H1 (cell line): ENCODE results near the gene PLK5. TPM values are rescaled to one million over a fixed set of nuclear protein-coding genes. Genes with fewer than 3 reads are reported as not detected.

Experiments used
- CHD1 ChIP-seq: IDR thresholded peaks from 2 replicates; pipeline ENCODE4 v1.6.1; 2012; ENCODE audit warnings: low read depth, low read length, improper control_type of control experiment
- CHD2 ChIP-seq: IDR thresholded peaks from 2 replicates; pipeline ENCODE4 v1.6.1; 2012; ENCODE audit warnings: low read length, improper control_type of control experiment
- CHD7 ChIP-seq: fragments of 300-600 bp; sonication (generic); IDR thresholded peaks from 2 replicates; pipeline ENCODE4 v1.7.1; 2012; ENCODE audit warnings: low read length, moderate library complexity, mild to moderate bottlenecking, inconsistent platforms; ENCODE audit not compliant: insufficient replicate concordance
- HDAC2 ChIP-seq, 2 experiments: fragments of 300-600 bp in 1 of 2; sonication (generic) in 1 of 2; IDR thresholded peaks; 2 replicates each; pipeline ENCODE4 v1.6.1; 2011 to 2012; ENCODE audit warnings: low read depth in 2 of 2, low read length in 2 of 2, mild to moderate bottlenecking in 2 of 2, moderate library complexity in 2 of 2, borderline replicate concordance in 1 of 2, inconsistent platforms in 1 of 2
- MAFK ChIP-seq: IDR thresholded peaks from 2 replicates; pipeline ENCODE4 v1.6.1; 2012; ENCODE audit warnings: low read depth, mild to moderate bottlenecking, improper control_type of control experiment, low read length
- SAP30 ChIP-seq: fragments of 300-600 bp; sonication (generic); IDR thresholded peaks from 2 replicates; pipeline ENCODE4 v1.7.1; 2012; ENCODE audit warnings: low read length, moderate library complexity, mild to moderate bottlenecking, inconsistent platforms; ENCODE audit not compliant: insufficient read depth, insufficient replicate concordance
- SIN3A ChIP-seq, 2 experiments: IDR thresholded peaks in 1 of 2; conservative IDR thresholded peaks in 1 of 2; 2 replicates each; pipeline ENCODE4 v1.6.1; 2011 to 2012; ENCODE audit warnings: low read length in 2 of 2, improper control_type of control experiment in 1 of 2, low read depth in 1 of 2, mild to moderate bottlenecking in 1 of 2
- SIX5 ChIP-seq: IDR thresholded peaks from 2 replicates; pipeline ENCODE4 v1.6.1; 2011; ENCODE audit warnings: mild to moderate bottlenecking, low read depth, low read length
- TAF7 ChIP-seq: optimal IDR thresholded peaks from 2 replicates; pipeline ENCODE3; 2011; ENCODE audit warnings: low read depth, mild to moderate bottlenecking, inconsistent platforms, low read length, moderate library complexity, borderline replicate concordance
- polyA plus RNA-seq, 7 experiments: library from polyadenylated mRNA; depleted of rRNA in 3 of 7; stranded (reverse) in 5 of 7; unstranded in 2 of 7; fragments of >200 nt in 5 of 7; fragments of 200-250 nt in 2 of 7; gene quantifications; 1 replicate in 5 of 7; 2 replicates in 1 of 7; 4 replicates in 1 of 7; pipeline versions ENCODE4 v1.2.1 to v1.2.3, GENCODE V29; 2011 to 2013; ENCODE audit warnings: missing spikeins in 2 of 7, mixed read lengths in 2 of 7
- total RNA-seq: library from RNA; stranded (reverse); fragmentation: NEBNext Ultra II Directional; extraction: Animal tissue kit (Norgen Biotek cat#: 25700); gene quantifications from 2 replicates; pipeline ENCODE4 v1.2.1, GENCODE V29; 2021

PLK5 gene
- total and polyA plus RNA-seq, 2 of the 8 experiments (the other 6 are each of a cell fraction or from before 2014, with no cell fraction given): 0.43 to 0.45 TPM

DNA sequence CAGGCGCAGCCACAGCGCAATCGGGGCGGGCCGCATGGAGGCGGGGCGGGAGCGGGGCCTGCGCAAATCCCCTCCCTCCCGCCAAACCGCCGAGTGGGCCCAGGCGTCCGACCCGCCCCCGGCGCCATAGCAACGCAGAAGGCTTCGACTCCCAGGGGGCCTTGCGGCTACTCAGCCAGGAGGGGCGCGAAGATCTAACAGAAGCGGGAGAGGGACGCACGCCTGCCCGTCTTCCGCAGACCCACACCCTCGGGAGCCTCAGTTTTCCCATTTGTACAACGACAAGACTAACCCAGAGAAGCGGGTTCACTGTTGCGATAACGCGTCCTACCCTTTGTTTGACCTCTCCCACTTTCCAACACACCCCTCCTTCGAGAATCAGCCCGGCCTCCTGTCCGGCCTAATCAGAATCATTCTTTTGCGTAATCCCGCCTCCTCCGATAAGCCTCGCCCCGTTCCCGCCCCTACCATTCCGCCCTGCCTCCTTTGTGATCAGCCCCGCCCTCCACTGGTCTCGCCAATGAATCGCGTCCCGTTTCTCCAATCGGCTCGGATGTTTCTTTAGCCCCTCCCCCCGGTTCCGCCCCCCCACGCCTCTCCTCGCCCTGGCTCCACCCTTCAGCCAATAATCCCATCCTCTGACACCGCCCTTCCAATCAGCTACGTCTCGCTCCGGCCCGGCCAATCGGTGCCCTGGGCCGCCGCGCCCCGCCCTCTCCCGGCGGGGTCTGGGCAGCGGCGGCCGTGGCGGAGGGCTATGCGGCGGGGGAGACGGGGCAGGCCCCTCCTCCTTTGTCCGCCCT lies 33.4 kb upstream of the PLK5 start, which contains the start of gene PCSK4 (continued):
- TF ChIP-seq CHD7 (no peak), HDAC2 (IDR thresholded peaks at IDR 0.05; ENCODE audit: borderline replicate concordance in 1 of 2, low read depth in 2 of 2, low read length in 2 of 2) (peak in 1 of 2 experiments; percentile 51; a peak in 1 of 4 replicates), MAFK (no peak), SIX5 (no peak), SAP30 (peak; percentile 38), CHD2 (no peak), SIN3A (conservative IDR thresholded peaks at IDR 0.05 in 1 of 2, IDR thresholded peaks at IDR 0.05 in 1 of 2; ENCODE audit: low read depth in 1 of 2, low read length in 2 of 2) (peak; percentile 32 to 94; a peak in 3 of 4 replicates), TAF7 (no peak), CHD1 (no peak; the same call in 1 of the 2 replicates)
